ENCODE results near the gene IGF1R.

DNA sequence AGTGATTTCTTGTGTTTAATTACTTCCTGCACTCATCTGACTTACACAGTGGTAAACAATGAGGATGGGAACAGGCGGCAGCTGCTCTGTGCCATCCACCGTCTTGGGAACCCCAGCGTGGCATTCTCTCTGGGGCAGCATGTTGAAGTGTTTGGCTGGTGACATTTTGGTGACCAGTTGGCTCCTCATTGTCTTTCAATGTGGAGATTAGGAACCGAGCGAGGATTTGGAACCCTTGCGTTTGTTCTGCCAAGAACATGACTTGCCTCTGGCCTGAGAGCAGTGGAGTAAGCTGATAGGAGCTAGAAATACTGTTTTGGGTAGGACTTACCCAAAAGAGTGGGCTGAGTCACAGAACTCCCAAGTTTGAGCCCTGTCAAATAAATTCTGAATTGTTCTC, 88.8 kb downstream of the IGF1R start:
- no peak for TF ChIP-seq POLR2A (IDR thresholded peaks at IDR 0.05; ENCODE audit: low read length)
- TF ChIP-seq GATA1 (IDR thresholded peaks at IDR 0.05; ENCODE audit: low read depth, low read length) = no peak
